HCT116 (cell line): Measurements from ENCODE around the gene DOK6.

Source experiments
- CTCF ChIP-seq, 3 experiments: fragments of 200-600 bp in 1 of 3; sonication (generic) in 1 of 3; IDR thresholded peaks in 2 of 3; conservative IDR thresholded peaks in 1 of 3; 2 replicates each; pipeline ENCODE4 v1.5.1; 2012 to 2017; ENCODE audit warnings: low read depth in 2 of 3, low read length in 2 of 3, antibody characterized with exemption in 1 of 3, borderline replicate concordance in 1 of 3, control low read depth in 1 of 3, mild to moderate bottlenecking in 1 of 3, mixed read lengths in 1 of 3, mixed run types in 1 of 3, moderate library complexity in 1 of 3; ENCODE audit not compliant: insufficient read depth in 1 of 3
- EZH2phosphoT487 ChIP-seq: fragments of 200-600 bp; IDR thresholded peaks from 2 replicates; pipeline ENCODE4 v1.6.1; 2018; ENCODE audit warnings: antibody characterized with exemption, borderline replicate concordance
- POLR2A ChIP-seq: IDR thresholded peaks from 2 replicates; pipeline ENCODE4 v1.7.0; 2011; ENCODE audit warnings: borderline replicate concordance; ENCODE audit not compliant: insufficient read depth, insufficient read length; ENCODE audit errors: extremely low read depth
- POLR2AphosphoS5 ChIP-seq: IDR thresholded peaks from 2 replicates; pipeline ENCODE4 v1.6.1; 2011; ENCODE audit warnings: mild to moderate bottlenecking, low read depth, low read length, moderate library complexity
- SP1 ChIP-seq: IDR thresholded peaks from 2 replicates; pipeline ENCODE4 v1.6.1; 2012; ENCODE audit warnings: low read depth
- YY1 ChIP-seq: IDR thresholded peaks from 2 replicates; pipeline ENCODE4 v1.6.1; 2011; ENCODE audit warnings: low read length, low read depth, moderate library complexity, mild to moderate bottlenecking; ENCODE audit not compliant: insufficient replicate concordance; ENCODE audit errors: extremely low read depth

GRCh38 chr18:69444221-69444620 lies 43.5 kb downstream of the DOK6 start:
- TF ChIP-seq EZH2phosphoT487 (no peak), CTCF (IDR thresholded peaks at IDR 0.05 in 2 of 3, conservative IDR thresholded peaks at IDR 0.05 in 1 of 3; ENCODE audit: borderline replicate concordance in 1 of 3, insufficient read depth in 1 of 3, low read depth in 2 of 3, low read length in 2 of 3) (no peak), YY1 (no peak), SP1 (no peak), POLR2A (no peak), POLR2AphosphoS5 (no peak)
